Loucy (cell line): ENCODE measurements around the gene C16orf74.

Experiments used
- H2AFZ ChIP-seq: fragments of 200-600 bp; sonication (generic); 2 replicates; pipeline ENCODE4 v1.6.0; 2016; ENCODE audit warnings: antibody characterized with exemption, mild to moderate bottlenecking, low read length, moderate library complexity
- H3F3A ChIP-seq: fragments of 200-600 bp; 2 replicates; pipeline ENCODE4 v1.6.0; 2016; ENCODE audit warnings: antibody characterized with exemption, low read depth, mild to moderate bottlenecking
- H3K27me3 ChIP-seq: fragments of 200-600 bp; sonication (generic); 2 replicates; pipeline ENCODE4 v1.6.1; 2014; ENCODE audit warnings: low read length, mild to moderate bottlenecking; ENCODE audit not compliant: insufficient read depth, poor library complexity, severe bottlenecking
- H3K36me3 ChIP-seq: fragments of 200-600 bp; sonication (generic); 2 replicates; pipeline ENCODE4 v1.6.1; 2016; ENCODE audit warnings: low read length; ENCODE audit not compliant: insufficient read depth
- H3K4me1 ChIP-seq: fragments of 200-600 bp; sonication (generic); 2 replicates; pipeline ENCODE4 v1.5.1; 2014; ENCODE audit warnings: low read length, mild to moderate bottlenecking; ENCODE audit not compliant: insufficient read depth, poor library complexity, severe bottlenecking
- H3K4me2 ChIP-seq: fragments of 200-600 bp; sonication (generic); 2 replicates; pipeline ENCODE4 v1.6.0; 2014; ENCODE audit warnings: antibody characterized with exemption, low read length, low read depth, mild to moderate bottlenecking; ENCODE audit not compliant: poor library complexity, severe bottlenecking
- H3K4me3 ChIP-seq: fragments of 200-600 bp; sonication (generic); 2 replicates; pipeline ENCODE4 v1.5.1; 2014; ENCODE audit warnings: low read length, mild to moderate bottlenecking, mixed read lengths; ENCODE audit not compliant: poor library complexity, severe bottlenecking
- H3K79me2 ChIP-seq: fragments of 200-600 bp; sonication (generic); 2 replicates; pipeline ENCODE4 v1.6.1; 2014; ENCODE audit warnings: low read length; ENCODE audit not compliant: insufficient read depth
- H3K9ac ChIP-seq: fragments of 200-600 bp; sonication (generic); 2 replicates; pipeline ENCODE4 v1.6.0; 2014; ENCODE audit warnings: mild to moderate bottlenecking, low read depth, low read length, moderate library complexity; ENCODE audit not compliant: poor library complexity, severe bottlenecking
- H3K9me2 ChIP-seq: fragments of 200-600 bp; sonication (generic); replicated peaks from 2 replicates; pipeline ENCODE4 v1.6.1; 2016; ENCODE audit warnings: low read depth, low read length, mixed read lengths
- H3K9me3 ChIP-seq: fragments of 200-600 bp; sonication (generic); 2 replicates; pipeline ENCODE4 v1.6.1; 2014; ENCODE audit warnings: mild to moderate bottlenecking, antibody characterized with exemption, low read length, low read depth; ENCODE audit not compliant: insufficient read depth
- H4K20me1 ChIP-seq: fragments of 200-600 bp; sonication (generic); 2 replicates; pipeline ENCODE4 v1.6.0; 2014; ENCODE audit warnings: antibody characterized with exemption, low read length, mild to moderate bottlenecking; ENCODE audit not compliant: insufficient read depth, poor library complexity, severe bottlenecking
- CTCF ChIP-seq: fragments of 200-600 bp; sonication (generic); conservative IDR thresholded peaks from 2 replicates; pipeline ENCODE4 v1.5.1; 2014; ENCODE audit warnings: mild to moderate bottlenecking, antibody characterized with exemption, low read length
- EZH2phosphoT487 ChIP-seq: fragments of 200-600 bp; IDR thresholded peaks from 2 replicates; pipeline ENCODE4 v1.6.1; 2018; ENCODE audit warnings: antibody characterized with exemption, mild to moderate bottlenecking, moderate library complexity, borderline replicate concordance

The C16orf74 gene

GRCh38 chr16:85667841-85668413 is 83.0 kb downstream of the C16orf74 start:
- no peak for TF ChIP-seq EZH2phosphoT487
- TF ChIP-seq CTCF: no peak
- no peak overlapping the region for H3K4me2 ChIP-seq
- no peaks in the 10 kb centered on the region for H3K9me2 ChIP-seq
- no peaks in the 10 kb centered on the region for H3K27me3 ChIP-seq
- H4K20me1 ChIP-seq: peaks cover 8% of the 10 kb centered on the region
- peaks cover 99% of the 10 kb centered on the region for H3K36me3 ChIP-seq
- H3K79me2 ChIP-seq: no peaks in the 10 kb centered on the region
- H3K4me1 ChIP-seq: no peaks in the 10 kb centered on the region
- no peak overlapping the region for H2AFZ ChIP-seq
- H3K9ac ChIP-seq: no peak overlapping the region
- no peaks in the 10 kb centered on the region; the same call in 1 of the 2 replicates for H3F3A ChIP-seq
- no peaks in the 10 kb centered on the region for H3K9me3 ChIP-seq
- H3K4me3 ChIP-seq: no peak overlapping the region

- H3K4me2 ChIP-seq: no peak overlapping the region
- H3K79me2 ChIP-seq: no peaks in the 10 kb centered on the region
- H3K36me3 ChIP-seq: peaks cover 99% of the 10 kb centered on the region
- no peaks in the 10 kb centered on the region for H3K9me3 ChIP-seq
- H3K9ac ChIP-seq: no peak overlapping the region
- TF ChIP-seq EZH2phosphoT487: no peak
- TF ChIP-seq CTCF: no peak
- no peak overlapping the region for H2AFZ ChIP-seq
- no peaks in the 10 kb centered on the region for H3K4me1 ChIP-seq
- H3K9me2 ChIP-seq: no peaks in the 10 kb centered on the region
- no peaks in the 10 kb centered on the region for H3F3A ChIP-seq
- H3K4me3 ChIP-seq: no peak overlapping the region
- H3K27me3 ChIP-seq: no peaks in the 10 kb centered on the region
- H4K20me1 ChIP-seq: peaks cover 8% of the 10 kb centered on the region
These were observed 83.6 kb downstream of the C16orf74 start for GRCh38 chr16:85667261-85667660.

GRCh38 chr16:85665929-85666328 is 85.0 kb downstream of the C16orf74 start:
- Histone ChIP-seq H3K27me3 (no peaks in the 10 kb centered on the region), H3K4me1 (no peaks in the 10 kb centered on the region), H3K4me3 (no peak overlapping the region), H3K36me3 (peaks cover 100% of the 10 kb centered on the region), H3K9me3 (no peaks in the 10 kb centered on the region), H4K20me1 (peaks cover 15% of the 10 kb centered on the region), H3K9me2 (no peaks in the 10 kb centered on the region), H3K79me2 (no peaks in the 10 kb centered on the region), H3K4me2 (no peak overlapping the region), H3F3A (no peaks in the 10 kb centered on the region), H2AFZ (no peak overlapping the region), H3K9ac (no peak overlapping the region)
- TF ChIP-seq EZH2phosphoT487 (no peak), CTCF (no peak)
